ENCODE data around the gene PHF12.

PHF12 gene

GRCh38 chr17:28951428-28951990, at the start of gene PHF12:
TSS of gene PHF12 (minus strand) at chr17:28951518. CDS start at chr17:28950960, 558 bp downstream.
- peak; percentile 100 for DNase-seq (ENCODE audit: low read depth)

- no peak for DNase-seq (ENCODE audit: low read depth)
These were observed 49.7 kb upstream of the PHF12 start for GRCh38 chr17:29000973-29001372.

DNA sequence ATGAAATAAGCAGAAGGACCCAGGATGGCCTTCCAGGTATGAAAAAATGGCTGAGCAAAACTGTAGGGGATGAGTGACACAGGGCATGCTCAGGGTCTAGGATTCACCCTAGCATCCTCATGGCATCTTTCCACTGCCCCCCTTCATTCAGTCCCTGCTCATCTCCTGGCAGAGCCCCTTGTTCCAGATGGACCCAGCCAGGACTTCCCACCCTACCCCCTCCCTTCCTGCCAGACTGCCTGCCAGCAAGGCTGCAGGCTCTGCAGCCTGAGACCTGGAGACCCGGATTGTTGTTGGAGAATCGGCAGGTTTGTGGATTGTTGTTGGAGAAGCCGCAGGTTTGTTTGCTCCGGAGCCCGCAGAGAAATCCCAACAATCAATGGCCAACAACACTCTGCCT, 47.9 kb upstream of the PHF12 start:
- DNase-seq (ENCODE audit: low read depth), result no peak

GRCh38 chr17:28997806-28998205, 46.5 kb upstream of the PHF12 start:
- no peak for DNase-seq (ENCODE audit: low read depth)

DNA sequence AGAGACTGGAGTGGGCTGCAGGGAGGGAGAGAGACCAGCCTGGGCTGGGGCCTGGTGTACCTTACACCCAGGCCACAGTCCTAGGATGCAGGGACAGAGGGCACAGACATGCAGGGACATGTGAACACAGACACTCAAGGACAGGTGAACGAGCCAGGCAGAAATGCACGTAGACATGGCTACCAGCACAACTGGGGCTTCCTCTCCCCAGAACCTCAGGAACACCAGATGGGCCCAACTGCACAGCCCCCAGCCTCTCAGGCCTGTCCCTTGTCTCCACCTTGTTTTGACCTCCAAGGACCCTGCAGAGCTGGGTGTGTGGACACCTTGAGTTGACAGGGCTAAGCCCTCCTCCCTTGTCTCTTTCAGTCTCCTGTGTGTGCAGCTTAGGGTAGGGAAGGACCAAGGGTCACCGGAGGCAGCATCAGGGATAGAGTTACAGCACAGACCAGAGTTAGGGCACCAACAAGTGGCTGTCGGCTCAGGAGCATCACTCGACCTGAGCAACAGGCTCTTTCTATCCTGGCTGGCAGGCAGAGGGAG, 45.3 kb upstream of the PHF12 start:
- no peak for DNase-seq (ENCODE audit: low read depth)

GRCh38 chr17:28993645-28994426, 42.5 kb upstream of the PHF12 start:
- DNase-seq (ENCODE audit: low read depth), result no peak

GRCh38 chr17:28992625-28993600, 41.6 kb upstream of the PHF12 start:
- no peak for DNase-seq (ENCODE audit: low read depth)

- no peak for DNase-seq (ENCODE audit: low read depth)
These were observed 40.9 kb upstream of the PHF12 start for GRCh38 chr17:28992185-28992584.

GRCh38 chr17:28991779-28992178, 40.5 kb upstream of the PHF12 start:
- no peak for DNase-seq (ENCODE audit: low read depth)

DNA sequence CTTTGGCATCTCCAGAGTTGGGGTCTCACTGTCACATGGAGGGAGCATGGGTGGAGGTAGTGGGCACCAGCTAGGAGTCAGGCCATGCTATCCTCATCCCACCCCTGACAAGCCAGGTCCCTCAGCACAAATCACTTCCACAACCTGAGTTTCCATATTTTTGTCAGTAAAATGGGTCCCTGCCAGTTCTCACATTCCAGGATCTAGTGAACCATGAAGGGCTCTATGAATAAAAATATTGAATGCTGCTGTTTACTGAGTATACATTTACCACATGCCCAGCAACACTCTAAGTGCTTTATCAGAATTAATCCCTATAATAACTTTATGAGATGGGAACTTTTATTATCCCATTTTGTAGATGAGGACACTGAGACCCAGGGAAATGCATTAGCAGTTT, 37.7 kb upstream of the PHF12 start:
- DNase-seq (ENCODE audit: low read depth), result no peak

DNA sequence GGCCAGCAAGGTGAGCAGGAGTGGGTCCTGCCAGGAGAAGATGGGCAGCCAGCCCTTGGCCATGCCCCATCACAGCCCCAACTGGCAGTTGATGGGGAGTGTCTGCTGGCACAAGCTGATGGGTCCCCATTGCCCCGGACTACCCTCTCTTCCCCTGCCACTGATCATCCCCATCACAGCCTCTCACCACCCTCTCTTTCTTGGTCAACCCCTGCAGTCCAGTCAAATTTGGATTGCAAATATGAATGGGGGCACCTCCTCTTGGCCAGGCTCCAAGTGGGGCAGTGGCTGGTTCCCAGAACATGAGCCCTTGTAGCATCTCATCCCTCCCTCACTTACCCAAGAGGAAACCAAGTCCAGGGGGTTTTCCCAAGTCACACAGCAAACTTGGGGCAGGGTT, 37.2 kb upstream of the PHF12 start:
- no peak for DNase-seq (ENCODE audit: low read depth)

DNA sequence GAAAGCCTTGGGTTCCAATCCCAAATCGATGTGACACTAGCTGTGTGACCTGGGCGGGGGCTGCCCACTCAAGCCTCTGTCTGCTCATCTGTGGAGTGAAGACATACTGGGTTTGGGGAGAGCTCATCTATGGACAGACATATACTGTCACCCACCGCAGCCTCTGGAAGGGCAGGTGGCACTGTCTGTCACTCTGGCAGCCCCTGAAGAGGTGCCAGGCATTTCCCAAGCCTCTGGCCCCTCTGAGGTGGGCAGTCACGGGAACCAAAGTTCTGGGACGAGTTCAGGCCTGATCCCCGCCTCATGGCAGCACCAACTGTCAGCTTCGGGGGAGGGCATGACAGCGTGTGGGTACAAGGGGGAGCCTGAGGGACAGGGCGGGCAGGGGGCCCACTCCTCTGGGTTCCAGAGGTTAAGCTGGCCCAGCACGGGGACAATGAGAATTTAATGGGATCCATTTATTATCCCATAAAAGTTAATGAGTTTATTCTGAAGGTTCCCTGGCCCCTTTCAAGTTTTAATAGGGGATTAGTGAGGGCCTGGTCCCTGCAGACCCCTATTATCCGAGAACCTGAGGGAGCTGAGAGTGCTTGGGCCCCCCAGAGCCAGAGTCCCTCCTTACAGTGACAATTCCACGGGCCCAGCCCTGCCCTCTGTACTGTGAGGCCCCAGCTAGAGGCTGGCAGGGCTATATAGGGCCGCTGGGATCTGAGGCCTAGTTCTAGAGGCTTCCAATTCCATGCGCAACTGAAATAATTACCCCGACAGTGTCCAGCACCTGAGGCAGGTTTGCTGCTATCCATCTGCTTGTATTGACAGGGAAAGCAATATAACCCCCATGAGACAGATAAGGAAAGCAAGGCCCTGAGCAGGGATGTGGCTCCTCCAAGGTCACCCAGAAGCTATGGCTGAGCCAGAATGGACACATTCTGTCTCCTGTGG, 35.7 kb upstream of the PHF12 start:
- DNase-seq (ENCODE audit: low read depth), result no peak

DNA sequence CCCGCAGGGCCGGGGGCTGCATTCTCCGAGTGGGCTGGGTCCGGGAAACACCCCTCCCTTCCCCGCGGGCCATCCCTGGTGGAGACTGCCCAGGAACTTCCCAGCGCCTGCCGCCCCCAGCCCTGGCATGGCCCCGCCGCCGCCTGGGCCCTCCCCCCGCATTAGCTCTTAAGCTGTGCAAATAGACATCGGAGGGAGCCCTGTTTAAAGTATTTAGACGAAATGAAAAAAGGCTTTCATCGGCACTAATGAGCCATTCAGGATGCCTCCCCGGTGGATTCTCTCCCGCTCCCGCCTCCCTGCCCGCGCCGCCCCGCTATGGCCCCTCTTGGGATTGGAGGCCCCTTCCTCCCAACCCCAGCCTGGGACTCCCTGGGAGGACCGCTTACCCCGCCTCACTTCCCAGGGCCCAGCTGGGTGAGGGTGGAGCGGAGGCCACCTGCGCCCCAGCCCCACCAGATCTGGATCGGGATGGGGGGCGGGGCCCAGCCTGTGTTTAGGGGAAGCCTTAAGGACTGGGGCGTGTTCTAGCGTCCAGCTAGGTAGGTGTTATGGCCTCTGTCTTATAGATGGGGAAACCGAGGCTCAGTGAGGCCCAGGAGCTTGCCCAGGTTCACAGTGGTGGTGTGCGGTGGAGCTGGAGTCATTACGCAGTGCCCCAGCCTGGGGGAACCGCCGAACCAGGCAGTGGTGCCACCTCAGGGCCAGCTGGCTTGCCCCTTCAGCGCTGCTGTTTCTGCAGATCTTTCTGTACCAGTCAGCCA, 34.8 kb upstream of the PHF12 start:
- DNase-seq (ENCODE audit: low read depth), result no peak

DNA sequence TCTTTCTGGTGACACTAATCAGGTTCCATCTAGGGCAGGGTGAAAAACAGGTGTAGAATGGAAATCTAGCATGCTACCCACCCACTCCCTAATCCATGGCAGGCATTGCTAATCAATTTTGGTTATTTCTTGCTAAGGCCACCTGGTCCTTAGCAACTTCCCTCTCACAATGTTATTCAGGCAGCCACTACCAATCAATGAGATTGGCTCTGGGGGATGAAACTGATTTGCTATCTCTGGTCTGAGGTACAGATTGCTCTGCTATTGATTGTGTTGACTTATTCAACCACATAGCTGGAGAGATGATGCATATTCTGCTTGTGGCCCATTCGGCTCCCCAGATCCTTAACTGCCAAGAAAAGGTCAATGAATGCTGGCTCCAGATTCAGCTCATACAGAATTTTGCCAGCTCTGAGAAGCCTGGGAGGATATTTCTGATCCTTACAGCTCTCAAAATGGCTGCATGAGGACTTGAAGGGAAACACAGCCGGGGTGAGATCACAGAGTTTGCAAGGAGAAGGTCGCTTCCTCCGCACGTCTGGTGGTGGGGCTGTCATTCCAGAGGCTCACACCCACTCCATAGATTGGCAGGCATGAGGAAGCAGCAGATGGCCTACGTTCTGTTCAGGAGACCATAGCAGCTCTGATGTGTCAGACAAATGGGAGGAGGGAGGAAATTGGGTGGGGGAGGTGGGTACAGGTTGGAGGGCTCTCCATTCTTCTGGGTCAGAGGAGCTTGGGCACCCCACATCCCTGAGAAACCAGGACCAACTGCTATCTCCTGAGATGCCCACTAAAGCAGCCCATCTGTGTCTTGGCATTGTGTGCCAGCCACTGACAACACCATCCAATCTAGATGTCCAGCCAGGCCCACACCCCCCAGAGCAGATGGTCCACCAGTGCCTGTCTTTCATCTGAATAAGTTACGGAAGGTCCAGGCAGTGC, 32.2 kb upstream of the PHF12 start:
- DNase-seq (ENCODE audit: low read depth), result peak; percentile 25

GRCh38 chr17:28982131-28982793, 30.9 kb upstream of the PHF12 start:
- DNase-seq (ENCODE audit: low read depth), result peak; percentile 73

DNA sequence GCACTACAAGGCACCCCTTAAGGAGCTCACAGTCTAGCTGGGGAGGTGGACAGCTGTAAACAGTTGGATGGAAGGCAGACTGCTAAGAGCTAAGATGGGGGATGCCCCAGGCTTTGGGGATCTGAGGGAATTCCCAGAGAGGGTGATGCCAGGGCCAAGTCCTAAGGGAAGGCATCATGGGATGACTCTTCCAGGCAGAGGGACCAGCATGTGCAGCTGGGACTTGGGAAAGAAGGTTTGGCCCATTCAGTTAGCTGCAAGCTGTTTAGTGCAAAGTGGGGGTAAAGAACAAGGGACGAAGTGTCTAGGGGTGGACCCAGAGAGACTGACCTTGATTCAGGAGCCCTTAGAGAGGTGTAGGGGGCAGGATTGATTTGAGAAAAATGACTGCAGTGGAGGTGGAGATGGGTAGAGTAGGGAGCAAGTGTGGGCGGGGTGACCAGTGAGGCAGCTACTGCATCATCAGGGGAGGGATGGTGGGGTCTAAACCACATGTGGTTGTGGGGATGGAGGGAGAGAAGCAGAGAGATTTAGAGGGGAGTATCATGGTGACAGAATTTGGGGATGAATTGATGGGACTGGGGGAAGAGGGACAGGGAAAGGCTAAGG, 27.1 kb upstream of the PHF12 start:
- DNase-seq (ENCODE audit: low read depth), result no peak

DNA sequence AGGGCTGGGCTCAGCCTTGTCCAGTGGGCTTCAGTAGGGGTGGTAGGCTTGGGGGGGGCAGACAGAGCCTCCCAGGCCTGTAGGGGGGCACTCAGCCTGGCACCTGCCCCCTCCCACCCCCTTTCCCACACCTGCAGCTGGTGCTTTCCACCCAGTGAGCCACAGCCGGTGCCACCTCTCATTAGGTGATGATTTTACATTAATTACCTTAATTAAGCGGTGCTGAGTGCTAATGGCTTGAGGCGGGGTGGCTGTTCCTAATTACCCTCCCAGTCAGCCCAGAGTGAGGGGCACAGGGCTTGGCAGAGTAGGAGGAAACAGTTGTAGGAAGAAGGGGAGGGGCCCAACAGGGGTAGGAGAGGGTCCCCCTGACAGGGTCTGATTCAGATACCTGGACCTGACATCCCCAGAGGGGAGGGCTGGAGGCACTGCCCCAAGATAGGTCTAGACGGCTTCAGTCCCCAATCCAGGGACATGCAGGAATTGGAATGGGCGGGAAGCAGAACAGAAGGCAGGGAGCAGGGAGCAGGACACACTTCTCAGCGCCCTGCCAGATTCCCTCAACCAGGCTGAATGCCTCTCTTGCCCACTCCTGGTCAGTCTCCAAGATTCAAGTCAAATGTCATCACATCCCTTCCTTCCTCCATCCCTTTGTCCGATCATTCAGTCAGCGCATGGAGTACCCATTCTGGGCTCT, 26.5 kb upstream of the PHF12 start:
- DNase-seq (ENCODE audit: low read depth), result no peak

DNA sequence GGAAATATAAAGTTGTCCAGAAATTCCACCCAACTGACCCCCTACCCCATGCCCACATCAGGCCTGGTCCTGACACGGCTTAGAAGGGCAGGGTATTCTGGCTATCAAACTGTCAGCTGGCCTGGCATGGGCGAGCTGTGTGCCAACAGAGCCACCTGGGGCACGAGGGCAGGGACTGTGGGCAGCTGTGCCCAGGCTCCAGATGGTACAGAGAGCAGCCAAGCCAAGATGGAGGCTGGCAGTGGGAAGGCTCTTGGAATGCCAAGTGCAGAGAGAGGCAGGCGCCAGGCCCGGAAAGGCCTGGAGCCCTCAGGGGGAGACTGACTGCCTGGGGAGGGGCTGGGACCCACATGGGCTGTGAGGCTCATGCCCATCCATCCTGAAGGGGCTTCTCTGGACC, 24.3 kb upstream of the PHF12 start:
- no peak for DNase-seq (ENCODE audit: low read depth)

Measured in EH (cell line).